Astrocyte (in vitro differentiated cells and primary cell): ENCODE results near the gene ATG7. TPM values are rescaled to one million over a fixed set of nuclear protein-coding genes. Genes with fewer than 3 reads are reported as not detected.

ENCODE experiments used
- DNase-seq: peaks from one replicate; pipeline ENCODE4 v3.0.0-alpha.2; 2010; ENCODE audit warnings: low read depth
- FAIRE-seq: peaks from 2 replicates; lab custom pipeline; 2011; peaks lifted over from hg19 to GRCh38; lab: Jason Lieb, UNC
- H2AFZ ChIP-seq: 2 replicates; pipeline ENCODE4 v1.6.0; 2012; ENCODE audit warnings: low read depth, low read length, inconsistent platforms
- H3K27ac ChIP-seq: 2 replicates; pipeline ENCODE4 v1.5.1; 2011; ENCODE audit warnings: low read depth, low read length, inconsistent platforms
- H3K27me3 ChIP-seq: 2 replicates; pipeline ENCODE4 v1.6.0; 2011; ENCODE audit warnings: low read length, inconsistent platforms; ENCODE audit not compliant: insufficient read depth
- H3K36me3 ChIP-seq: 2 replicates; pipeline ENCODE4 v1.5.1; 2011; ENCODE audit warnings: low read length, inconsistent platforms; ENCODE audit not compliant: insufficient read depth
- H3K4me1 ChIP-seq: 2 replicates; pipeline ENCODE4 v1.5.1; 2011; ENCODE audit warnings: low read length, inconsistent platforms; ENCODE audit not compliant: insufficient read depth
- H3K4me2 ChIP-seq: 2 replicates; pipeline ENCODE4 v1.6.0; 2012; ENCODE audit warnings: low read length, inconsistent platforms
- H3K4me3 ChIP-seq: 2 replicates; pipeline ENCODE4 v1.5.1; 2011; ENCODE audit warnings: low read depth, mild to moderate bottlenecking, low read length, inconsistent platforms; ENCODE audit not compliant: insufficient read depth
- H3K79me2 ChIP-seq: 2 replicates; pipeline ENCODE4 v1.6.0; 2012; ENCODE audit warnings: mild to moderate bottlenecking, low read length, inconsistent platforms; ENCODE audit not compliant: insufficient read depth
- H3K9ac ChIP-seq: 2 replicates; pipeline ENCODE4 v1.6.0; 2012; ENCODE audit warnings: mild to moderate bottlenecking, low read length, inconsistent platforms
- H3K9me3 ChIP-seq: 2 replicates; pipeline ENCODE4 v1.5.1; 2012; ENCODE audit warnings: low read depth, mild to moderate bottlenecking, low read length, inconsistent platforms; ENCODE audit not compliant: insufficient read depth
- H4K20me1 ChIP-seq: 2 replicates; pipeline ENCODE4 v1.6.0; 2012; ENCODE audit warnings: low read length, inconsistent platforms; ENCODE audit not compliant: insufficient read depth
- H3K27ac Mint-ChIP-seq: one replicate; pipeline ENCODE4 v1.8.0; 2021; ENCODE audit warnings: mild to moderate bottlenecking, mixed read lengths; ENCODE audit not compliant: unreplicated experiment
- H3K27me3 Mint-ChIP-seq: one replicate; pipeline ENCODE4 v1.8.0; 2021; ENCODE audit warnings: low read depth, mixed read lengths; ENCODE audit not compliant: unreplicated experiment
- H3K36me3 Mint-ChIP-seq: one replicate; pipeline ENCODE4 v1.8.0; 2021; ENCODE audit warnings: low read depth, mixed read lengths; ENCODE audit not compliant: unreplicated experiment
- H3K4me1 Mint-ChIP-seq: one replicate; pipeline ENCODE4 v1.8.0; 2021; ENCODE audit warnings: low read depth, mixed read lengths; ENCODE audit not compliant: unreplicated experiment
- H3K4me3 Mint-ChIP-seq: one replicate; pipeline ENCODE4 v1.8.0; 2021; ENCODE audit warnings: mild to moderate bottlenecking, moderate library complexity, mixed read lengths; ENCODE audit not compliant: unreplicated experiment
- H3K9me3 Mint-ChIP-seq: one replicate; pipeline ENCODE4 v1.8.0; 2021; ENCODE audit warnings: mild to moderate bottlenecking, mixed read lengths; ENCODE audit not compliant: unreplicated experiment
- CTCF ChIP-seq: IDR thresholded peaks from 2 replicates; pipeline ENCODE4 v1.5.1; 2011; ENCODE audit warnings: low read depth, mild to moderate bottlenecking, inconsistent platforms, low read length, moderate library complexity; ENCODE audit not compliant: insufficient read depth
- EZH2 ChIP-seq: IDR thresholded peaks from 2 replicates; pipeline ENCODE4 v1.6.1; 2012; ENCODE audit warnings: mild to moderate bottlenecking, low read length, inconsistent platforms; ENCODE audit not compliant: insufficient read depth
- total RNA-seq: library from RNA; stranded (reverse); gene quantifications from 2 replicates; pipeline ENCODE4 v1.2.1, GENCODE V29; 2021

The ATG7 gene
- total RNA-seq, 1 donor from 2014 or later = 29.5 TPM

GRCh38 chr3:11530153-11530721 is 258.0 kb downstream of the ATG7 start:
- peaks cover 18% of the 10 kb centered on the region for H3K4me1 Mint-ChIP-seq
- Histone ChIP-seq H3K9me3 (no peaks in the 10 kb centered on the region), H2AFZ (no peak overlapping the region), H3K4me3 (peak overlapping the region; percentile 26), H3K36me3 (no peaks in the 10 kb centered on the region), H3K9ac (peak overlapping the region; percentile 75), H4K20me1 (no peaks in the 10 kb centered on the region), H3K27me3 (no peaks in the 10 kb centered on the region), H3K79me2 (peaks cover 4% of the 10 kb centered on the region), H3K4me2 (peak overlapping the region; percentile 75), H3K4me1 (peaks cover 33% of the 10 kb centered on the region), H3K27ac (peak overlapping the region; percentile 93)
- TF ChIP-seq EZH2 (no peak), CTCF (peak; percentile 22)
- peaks cover 7% of the 10 kb centered on the region for H3K36me3 Mint-ChIP-seq
- no peaks in the 10 kb centered on the region for H3K9me3 Mint-ChIP-seq
- FAIRE-seq = peak; percentile 77
- H3K27me3 Mint-ChIP-seq = no peaks in the 10 kb centered on the region
- H3K4me3 Mint-ChIP-seq = peak overlapping the region; percentile 29
- peak; percentile 99 for DNase-seq
- H3K27ac Mint-ChIP-seq = peak overlapping the region; percentile 94

GRCh38 chr3:11532931-11533391 is 260.8 kb downstream of the ATG7 start:
- H3K36me3 ChIP-seq = no peaks in the 10 kb centered on the region
- H4K20me1 ChIP-seq = no peaks in the 10 kb centered on the region
- TF ChIP-seq CTCF = no peak
- TF ChIP-seq EZH2 = no peak
- no peaks in the 10 kb centered on the region for H3K27me3 ChIP-seq
- no peak overlapping the region for H2AFZ ChIP-seq
- DNase-seq = peak; percentile 80
- FAIRE-seq = no peak
- H3K27ac Mint-ChIP-seq = no peak overlapping the region
- peaks cover 18% of the 10 kb centered on the region for H3K4me1 Mint-ChIP-seq
- H3K9ac ChIP-seq = peak overlapping the region; percentile 5
- peaks cover 33% of the 10 kb centered on the region for H3K4me1 ChIP-seq
- H3K79me2 ChIP-seq = peaks cover 4% of the 10 kb centered on the region
- H3K9me3 Mint-ChIP-seq = no peaks in the 10 kb centered on the region
- peak overlapping the region; percentile 39 for H3K4me2 ChIP-seq
- H3K4me3 ChIP-seq = no peak overlapping the region
- H3K9me3 ChIP-seq = no peaks in the 10 kb centered on the region
- no peak overlapping the region for H3K4me3 Mint-ChIP-seq
- peak overlapping the region; percentile 40 for H3K27ac ChIP-seq
- H3K36me3 Mint-ChIP-seq = peaks cover 8% of the 10 kb centered on the region
- no peaks in the 10 kb centered on the region for H3K27me3 Mint-ChIP-seq
